SK-N-SH (cell line): ENCODE measurements around the gene TOP3B. TPM values are rescaled to one million over a fixed set of nuclear protein-coding genes. Genes with fewer than 3 reads are reported as not detected.
A peak's percentile ranks its signal among the peaks of the same experiment; 100 is the strongest.

Experiments
- CTCF ChIA-PET: fragments of 300-600, 350-600 bp; formaldehyde crosslinking; extraction: SDS; loops from one replicate; lab custom pipeline; 2021; lab: Yijun Ruan, JAX
- POLR2A ChIA-PET: fragments of 350-600 bp; sonication (Branson Sonifier 250); formaldehyde crosslinking; extraction: SDS; loops from one replicate; lab custom pipeline; 2020; ENCODE audit warnings: antibody characterized with exemption, inconsistent platforms; lab: Yijun Ruan, JAX
- DNase-seq: peaks from one replicate; pipeline ENCODE4 v3.0.0; 2012
- H2AFZ ChIP-seq: fragments of 200-600 bp; sonication (generic); 2 replicates; pipeline ENCODE4 v1.8.1; 2016; ENCODE audit warnings: antibody characterized with exemption, mild to moderate bottlenecking, low read depth
- H3F3A ChIP-seq: fragments of 200-600 bp; sonication (generic); replicated peaks from 2 replicates; pipeline ENCODE3; 2016; ENCODE audit warnings: antibody characterized with exemption, mild to moderate bottlenecking; ENCODE audit not compliant: insufficient read depth
- H3K27ac ChIP-seq, 2 experiments: fragments of 200-500 bp in 1 of 2; fragments of 200-600 bp in 1 of 2; sonication (Bioruptor generic) in 1 of 2; sonication (generic), shearing (Covaris generic) in 1 of 2; 2 replicates each; pipeline versions ENCODE4 v1.5.1 to v1.6.1; 2014 to 2016; ENCODE audit warnings: low read depth in 2 of 2, inconsistent platforms in 1 of 2, low read length in 1 of 2, mild to moderate bottlenecking in 1 of 2, mixed read lengths in 1 of 2
- H3K27me3 ChIP-seq: fragments of 200-600 bp; sonication (generic), shearing (Covaris generic); 2 replicates; pipeline ENCODE4 v1.6.1; 2016; ENCODE audit warnings: mixed run types; ENCODE audit not compliant: insufficient read depth
- H3K36me3 ChIP-seq, 2 experiments: fragments of 200-500 bp in 1 of 2; fragments of 200-600 bp in 1 of 2; sonication (Bioruptor generic) in 1 of 2; sonication (generic) in 1 of 2; replicated peaks in 1 of 2; 2 replicates each; pipeline versions ENCODE3 to v1.5.1; 2014 to 2016; ENCODE audit warnings: low read length in 1 of 2, mild to moderate bottlenecking in 1 of 2; ENCODE audit not compliant: insufficient read depth in 2 of 2, control insufficient read depth in 1 of 2
- H3K4me1 ChIP-seq, 2 experiments: fragments of 200-500 bp in 1 of 2; fragments of 200-600 bp in 1 of 2; sonication (Bioruptor generic) in 1 of 2; sonication (generic), shearing (Covaris generic) in 1 of 2; 2 replicates each; pipeline versions ENCODE4 v1.5.1 to v1.6.1; 2014 to 2016; ENCODE audit warnings: low read depth in 1 of 2, low read length in 1 of 2, mixed run types in 1 of 2; ENCODE audit not compliant: insufficient read depth in 2 of 2, control insufficient read depth in 1 of 2
- H3K4me2 ChIP-seq: fragments of 200-600 bp; sonication (generic), shearing (Covaris generic); 2 replicates; pipeline ENCODE4 v1.6.1; 2017; ENCODE audit warnings: mixed run types
- H3K4me3 ChIP-seq, 2 experiments: fragments of 200-500 bp in 1 of 2; fragments of 200-600 bp in 1 of 2; sonication (Bioruptor generic) in 1 of 2; sonication (generic), shearing (Covaris generic) in 1 of 2; 2 replicates each; pipeline versions ENCODE4 v1.5.1 to v1.8.1; 2014 to 2016; ENCODE audit warnings: low read depth in 2 of 2, inconsistent platforms in 1 of 2, low read length in 1 of 2, mild to moderate bottlenecking in 1 of 2, mixed read lengths in 1 of 2, moderate library complexity in 1 of 2
- H3K79me2 ChIP-seq: fragments of 200-600 bp; sonication (generic); 2 replicates; pipeline ENCODE4 v1.8.1; 2017; ENCODE audit warnings: mild to moderate bottlenecking; ENCODE audit not compliant: insufficient read depth
- H3K9ac ChIP-seq: fragments of 200-600 bp; sonication (generic); 2 replicates; pipeline ENCODE4 v1.6.1; 2017; ENCODE audit warnings: mixed run types
- H3K9me2 ChIP-seq: fragments of 200-600 bp; sonication (generic); 2 replicates; pipeline ENCODE4 v1.6.1; 2017; ENCODE audit warnings: mixed run types
- H3K9me3 ChIP-seq: fragments of 200-600 bp; sonication (generic); 2 replicates; pipeline ENCODE4 v1.6.1; 2017; ENCODE audit warnings: mixed run types, mild to moderate bottlenecking, moderate library complexity
- H4K20me1 ChIP-seq: fragments of 200-600 bp; sonication (generic); 2 replicates; pipeline ENCODE4 v1.6.1; 2017; ENCODE audit warnings: mild to moderate bottlenecking, mixed run types; ENCODE audit not compliant: insufficient read depth
- CHD2 ChIP-seq: fragments of 150-350 bp; IDR thresholded peaks from 2 replicates; pipeline ENCODE4 v1.6.1; 2018; ENCODE audit warnings: low read length; ENCODE audit not compliant: partially characterized antibody
- MEF2A ChIP-seq: IDR thresholded peaks from 2 replicates; pipeline ENCODE4 v1.4.0; 2012; ENCODE audit warnings: low read depth, borderline replicate concordance
- MXI1 ChIP-seq: IDR thresholded peaks from 2 replicates; pipeline ENCODE4 v1.6.1; 2012; ENCODE audit warnings: mild to moderate bottlenecking, low read depth, low read length, improper control_type of control experiment
- NRF1 ChIP-seq: IDR thresholded peaks from 2 replicates; pipeline ENCODE4 v1.6.1; 2012; ENCODE audit warnings: low read depth, mild to moderate bottlenecking, low read length
- RAD21 ChIP-seq: IDR thresholded peaks from 2 replicates; pipeline ENCODE4 v1.6.1; 2012; ENCODE audit warnings: mild to moderate bottlenecking, low read length
- SIN3A ChIP-seq: IDR thresholded peaks from 2 replicates; pipeline ENCODE4 v1.6.1; 2012; ENCODE audit warnings: low read depth, mild to moderate bottlenecking, low read length, moderate library complexity, borderline replicate concordance
- SMC3 ChIP-seq: IDR thresholded peaks from 2 replicates; pipeline ENCODE4 v1.6.1; 2012; ENCODE audit warnings: low read depth, low read length, improper control_type of control experiment
- WGBS: methylation state at CpG from one replicate; pipeline ENCODE4 v1.1.6; 2017; ENCODE audit warnings: low lambda C conversion rate; 5-methylcytosine and 5-hydroxymethylcytosine counted together
- polyA plus RNA-seq, 3 experiments: library from polyadenylated mRNA; depleted of rRNA; stranded (reverse); fragments of >200 nt; gene quantifications; 2 replicates each; pipeline ENCODE4 v1.2.3, GENCODE V29; 2012
- TF ChIP-seq, protein P1 (sequence below): IDR thresholded peaks from 2 replicates; pipeline ENCODE4 v1.6.1; 2012; ENCODE audit warnings: mild to moderate bottlenecking, low read depth, low read length, moderate library complexity
- TF ChIP-seq, protein P2 (sequence below): fragments of 200-600 bp; sonication (generic); IDR thresholded peaks from 2 replicates; pipeline ENCODE4 v1.6.1; 2017; ENCODE audit warnings: antibody characterized with exemption, mild to moderate bottlenecking, moderate library complexity
- TF ChIP-seq, protein P3 (sequence below): IDR thresholded peaks from 2 replicates; pipeline ENCODE4; 2012

The TOP3B gene
- polyA plus RNA-seq, 1 of the 3 experiments (the other 2 are of a cell fraction), result 14.4 TPM

DNA sequence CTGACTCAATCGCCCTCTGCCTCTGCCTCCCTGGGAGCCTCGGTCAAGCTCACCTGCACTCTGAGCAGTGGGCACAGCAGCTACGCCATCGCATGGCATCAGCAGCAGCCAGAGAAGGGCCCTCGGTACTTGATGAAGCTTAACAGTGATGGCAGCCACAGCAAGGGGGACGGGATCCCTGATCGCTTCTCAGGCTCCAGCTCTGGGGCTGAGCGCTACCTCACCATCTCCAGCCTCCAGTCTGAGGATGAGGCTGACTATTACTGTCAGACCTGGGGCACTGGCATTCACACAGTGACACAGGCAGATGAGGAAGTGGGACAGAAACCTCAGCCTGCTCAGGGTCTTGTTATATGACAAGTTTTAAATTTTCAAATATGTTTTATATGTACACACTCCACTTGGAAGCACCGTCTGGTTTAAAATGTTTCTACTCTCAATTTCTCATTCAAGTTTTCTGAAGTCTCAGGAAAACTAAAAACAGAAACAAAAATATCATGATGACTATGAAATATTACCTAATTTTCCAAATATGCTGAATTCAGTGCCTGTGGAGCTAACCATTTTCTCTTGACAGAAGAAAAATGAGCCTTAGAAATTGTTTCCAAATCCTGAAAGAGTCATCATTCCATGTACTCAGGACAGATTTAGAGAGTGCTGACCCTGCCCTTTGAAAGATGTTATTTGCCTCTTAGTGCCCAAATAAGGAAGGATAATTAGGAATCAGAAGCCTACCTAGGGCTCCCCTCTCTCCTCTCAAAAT, 48.8 kb upstream of the TOP3B start (continued):
- TF ChIP-seq, protein P1, sequence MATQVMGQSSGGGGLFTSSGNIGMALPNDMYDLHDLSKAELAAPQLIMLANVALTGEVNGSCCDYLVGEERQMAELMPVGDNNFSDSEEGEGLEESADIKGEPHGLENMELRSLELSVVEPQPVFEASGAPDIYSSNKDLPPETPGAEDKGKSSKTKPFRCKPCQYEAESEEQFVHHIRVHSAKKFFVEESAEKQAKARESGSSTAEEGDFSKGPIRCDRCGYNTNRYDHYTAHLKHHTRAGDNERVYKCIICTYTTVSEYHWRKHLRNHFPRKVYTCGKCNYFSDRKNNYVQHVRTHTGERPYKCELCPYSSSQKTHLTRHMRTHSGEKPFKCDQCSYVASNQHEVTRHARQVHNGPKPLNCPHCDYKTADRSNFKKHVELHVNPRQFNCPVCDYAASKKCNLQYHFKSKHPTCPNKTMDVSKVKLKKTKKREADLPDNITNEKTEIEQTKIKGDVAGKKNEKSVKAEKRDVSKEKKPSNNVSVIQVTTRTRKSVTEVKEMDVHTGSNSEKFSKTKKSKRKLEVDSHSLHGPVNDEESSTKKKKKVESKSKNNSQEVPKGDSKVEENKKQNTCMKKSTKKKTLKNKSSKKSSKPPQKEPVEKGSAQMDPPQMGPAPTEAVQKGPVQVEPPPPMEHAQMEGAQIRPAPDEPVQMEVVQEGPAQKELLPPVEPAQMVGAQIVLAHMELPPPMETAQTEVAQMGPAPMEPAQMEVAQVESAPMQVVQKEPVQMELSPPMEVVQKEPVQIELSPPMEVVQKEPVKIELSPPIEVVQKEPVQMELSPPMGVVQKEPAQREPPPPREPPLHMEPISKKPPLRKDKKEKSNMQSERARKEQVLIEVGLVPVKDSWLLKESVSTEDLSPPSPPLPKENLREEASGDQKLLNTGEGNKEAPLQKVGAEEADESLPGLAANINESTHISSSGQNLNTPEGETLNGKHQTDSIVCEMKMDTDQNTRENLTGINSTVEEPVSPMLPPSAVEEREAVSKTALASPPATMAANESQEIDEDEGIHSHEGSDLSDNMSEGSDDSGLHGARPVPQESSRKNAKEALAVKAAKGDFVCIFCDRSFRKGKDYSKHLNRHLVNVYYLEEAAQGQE, result no peak
- TF ChIP-seq NRF1, result no peak
- no peak for TF ChIP-seq RAD21

DNA sequence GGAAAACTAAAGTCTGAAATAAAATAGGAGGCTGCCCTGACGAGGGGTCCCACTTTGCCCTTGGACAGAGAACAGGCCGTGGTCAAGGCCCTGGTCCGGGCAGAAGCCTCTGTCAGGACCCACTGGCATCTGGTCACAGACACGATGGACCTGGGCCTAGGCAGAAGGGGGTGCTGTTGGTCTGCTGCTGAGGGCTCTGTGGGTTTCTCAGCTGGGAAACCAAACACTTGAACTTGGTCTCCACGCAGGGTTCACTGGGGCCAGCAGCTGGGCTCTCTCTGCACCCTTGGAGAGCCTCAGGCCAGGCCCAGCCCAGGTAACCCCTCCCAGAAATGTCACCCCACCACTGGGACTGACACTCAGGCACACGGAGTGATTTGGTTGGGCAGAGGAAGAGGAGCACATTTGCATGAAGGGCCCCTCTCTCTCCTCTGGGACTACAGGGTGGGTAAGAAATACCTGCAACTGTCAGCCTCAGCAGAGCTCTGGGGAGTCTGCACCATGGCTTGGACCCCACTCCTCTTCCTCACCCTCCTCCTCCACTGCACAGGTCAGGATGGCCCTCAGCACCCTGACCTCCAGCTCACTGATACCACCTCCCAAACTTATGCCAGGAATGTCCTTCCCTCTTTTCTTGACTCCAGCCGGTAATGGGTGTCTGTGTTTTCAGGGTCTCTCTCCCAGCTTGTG, 48.1 kb upstream of the TOP3B start:
- CTCF ChIA-PET, result no interaction called here
- H2AFZ ChIP-seq, result no peak overlapping the region
- no peaks in the 10 kb centered on the region for H3K9me3 ChIP-seq
- peak; percentile 32 for DNase-seq
- H3K4me1 ChIP-seq, result no peaks in the 10 kb centered on the region
- H3K4me2 ChIP-seq, result no peak overlapping the region
- H3K9ac ChIP-seq, result no peak overlapping the region
- no peaks in the 10 kb centered on the region for H3K79me2 ChIP-seq
- TF ChIP-seq, protein P2, sequence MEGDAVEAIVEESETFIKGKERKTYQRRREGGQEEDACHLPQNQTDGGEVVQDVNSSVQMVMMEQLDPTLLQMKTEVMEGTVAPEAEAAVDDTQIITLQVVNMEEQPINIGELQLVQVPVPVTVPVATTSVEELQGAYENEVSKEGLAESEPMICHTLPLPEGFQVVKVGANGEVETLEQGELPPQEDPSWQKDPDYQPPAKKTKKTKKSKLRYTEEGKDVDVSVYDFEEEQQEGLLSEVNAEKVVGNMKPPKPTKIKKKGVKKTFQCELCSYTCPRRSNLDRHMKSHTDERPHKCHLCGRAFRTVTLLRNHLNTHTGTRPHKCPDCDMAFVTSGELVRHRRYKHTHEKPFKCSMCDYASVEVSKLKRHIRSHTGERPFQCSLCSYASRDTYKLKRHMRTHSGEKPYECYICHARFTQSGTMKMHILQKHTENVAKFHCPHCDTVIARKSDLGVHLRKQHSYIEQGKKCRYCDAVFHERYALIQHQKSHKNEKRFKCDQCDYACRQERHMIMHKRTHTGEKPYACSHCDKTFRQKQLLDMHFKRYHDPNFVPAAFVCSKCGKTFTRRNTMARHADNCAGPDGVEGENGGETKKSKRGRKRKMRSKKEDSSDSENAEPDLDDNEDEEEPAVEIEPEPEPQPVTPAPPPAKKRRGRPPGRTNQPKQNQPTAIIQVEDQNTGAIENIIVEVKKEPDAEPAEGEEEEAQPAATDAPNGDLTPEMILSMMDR, result peak; percentile 10; the same call in 1 of the 2 replicates
- TF ChIP-seq MXI1 (no peak), RAD21 (peak; percentile 45)
- H4K20me1 ChIP-seq, result no peaks in the 10 kb centered on the region
- H3K36me3 ChIP-seq, result no peaks in the 10 kb centered on the region
- H3K4me3 ChIP-seq, result no peak overlapping the region
- H3K9me2 ChIP-seq, result no peaks in the 10 kb centered on the region
- POLR2A ChIA-PET, result no interaction called here
- no peak overlapping the region for H3K27ac ChIP-seq
- H3K27me3 ChIP-seq, result no peaks in the 10 kb centered on the region; the same call in 1 of the 2 replicates
- 60% methylated on average over 2 of the region's 7 CpGs for WGBS
- no peaks in the 10 kb centered on the region for H3F3A ChIP-seq

DNA sequence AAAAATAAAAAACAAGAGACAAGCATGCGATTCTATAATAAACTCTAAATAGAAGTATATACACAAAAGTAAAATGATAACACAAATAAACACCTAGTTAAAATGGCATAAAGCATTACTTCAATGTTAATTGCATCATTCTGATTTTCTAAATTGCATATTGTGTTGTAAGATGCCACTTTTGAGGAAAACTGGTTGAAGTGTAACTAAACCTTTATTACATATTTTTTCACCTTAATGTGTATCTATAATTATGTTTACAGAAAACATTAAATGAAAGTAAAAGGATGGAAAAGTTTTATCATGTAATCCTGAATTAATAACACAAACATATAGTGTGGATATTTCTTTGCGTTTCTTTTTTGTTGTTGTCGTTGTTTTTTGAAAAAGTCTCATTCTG, 45.4 kb upstream of the TOP3B start:
- no peak overlapping the region for H3K9ac ChIP-seq
- TF ChIP-seq, protein P3, sequence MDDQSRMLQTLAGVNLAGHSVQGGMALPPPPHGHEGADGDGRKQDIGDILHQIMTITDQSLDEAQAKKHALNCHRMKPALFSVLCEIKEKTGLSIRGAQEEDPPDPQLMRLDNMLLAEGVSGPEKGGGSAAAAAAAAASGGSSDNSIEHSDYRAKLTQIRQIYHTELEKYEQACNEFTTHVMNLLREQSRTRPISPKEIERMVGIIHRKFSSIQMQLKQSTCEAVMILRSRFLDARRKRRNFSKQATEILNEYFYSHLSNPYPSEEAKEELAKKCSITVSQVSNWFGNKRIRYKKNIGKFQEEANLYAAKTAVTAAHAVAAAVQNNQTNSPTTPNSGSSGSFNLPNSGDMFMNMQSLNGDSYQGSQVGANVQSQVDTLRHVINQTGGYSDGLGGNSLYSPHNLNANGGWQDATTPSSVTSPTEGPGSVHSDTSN, result no peak
- TF ChIP-seq SIN3A, result no peak
- no peak for TF ChIP-seq MEF2A
- TF ChIP-seq SMC3, result no peak
- TF ChIP-seq CHD2, result no peak
- TF ChIP-seq, all 33 proteins: peak for 0
- H3F3A ChIP-seq, result no peaks in the 10 kb centered on the region
- no peaks in the 10 kb centered on the region for H3K9me3 ChIP-seq
- H3K4me3 ChIP-seq, result no peak overlapping the region
- no peaks in the 10 kb centered on the region for H3K27me3 ChIP-seq
- no peak overlapping the region for H3K27ac ChIP-seq
- no peaks in the 10 kb centered on the region for H3K4me1 ChIP-seq
- ChIA-PET CTCF (no interaction called here), POLR2A (no interaction called here)
- DNase-seq, result no peak
- H3K9me2 ChIP-seq, result no peaks in the 10 kb centered on the region
- no peak overlapping the region for H2AFZ ChIP-seq
- no peaks in the 10 kb centered on the region for H3K36me3 ChIP-seq
- H3K79me2 ChIP-seq, result no peaks in the 10 kb centered on the region
- WGBS, result 90% methylated on average over 3 of the region's 3 CpGs
- H3K4me2 ChIP-seq, result no peak overlapping the region
- H4K20me1 ChIP-seq, result no peaks in the 10 kb centered on the region
